Uterus (tissue), 2 donors: ENCODE results near the gene JAZF1.

ENCODE experiments used
- CTCF ChIP-seq, 4 experiments: fragments of 200-600 bp in 2 of 4; fragments of 450-650 bp in 2 of 4; sonication (generic) in 2 of 4; IDR thresholded peaks; one replicate each; pipeline ENCODE4 v1.5.1; 2016 to 2019; ENCODE audit warnings: antibody characterized with exemption in 4 of 4, mild to moderate bottlenecking in 2 of 4, moderate library complexity in 1 of 4
- POLR2A ChIP-seq, 2 donors: fragments of 450-650 bp; IDR thresholded peaks; one replicate each; pipeline ENCODE4 v1.6.1; 2016; ENCODE audit warnings: antibody characterized with exemption in 2 of 2, mild to moderate bottlenecking in 1 of 2, moderate library complexity in 1 of 2

GRCh38 chr7:28114056-28114455 is 66.5 kb downstream of the JAZF1 start:
- TF ChIP-seq CTCF (IDR thresholded peaks at IDR 0.05) (no peak), POLR2A (IDR thresholded peaks at IDR 0.05) (no peak)
